ENCODE data around the gene CKLF. TPM values are rescaled to one million over a fixed set of nuclear protein-coding genes. Genes with fewer than 3 reads are reported as not detected.
A peak's percentile ranks its signal among the peaks of the same experiment; 100 is the strongest.
"Not testable (repeated sequence)": the region's sequence is repeated elsewhere in the genome, so short reads cannot be mapped to it uniquely, and the experiment has no call there.

CKLF gene
- total RNA-seq, 2 experiments from 2014 or later = 183 to 188 TPM

- Mint-ChIP-seq H3K4me1 (peaks cover 37% of the 10 kb centered on the region), H3K4me3 (no peak overlapping the region), H3K27ac (no peak overlapping the region), H3K36me3 (ENCODE audit: low read depth) (peaks cover 11% of the 10 kb centered on the region), H3K9me3 (no peaks in the 10 kb centered on the region), H3K27me3 (no peaks in the 10 kb centered on the region)
- no peak for DNase-seq
- POLR2A ChIA-PET = interaction anchor here (0.9 to 3.7 kb wide), 4 partner anchors 9 to 91 kb away, joined by 3 to 14 read pairs (median 4); partner anchors contain the start of gene CKLF
- CTCF ChIA-PET = interaction anchor here (0.9 to 2.4 kb wide), 5 partner anchors 10 to 155 kb away, joined by 3 to 11 read pairs (median 5); partner anchors contain the start of gene CKLF
Observed at GRCh38 chr16:66512272-66513110, 39.9 kb upstream of the CKLF start.

GRCh38 chr16:66513111-66513723, 39.2 kb upstream of the CKLF start:
- peaks cover 12% of the 10 kb centered on the region for H3K36me3 Mint-ChIP-seq (ENCODE audit: low read depth)
- POLR2A ChIA-PET = interaction anchor here (1.5 kb wide), 1 partner anchor 39 kb away, joined by 5 read pairs; the partner anchor contains the start of gene CKLF
- H3K4me1 Mint-ChIP-seq = peaks cover 44% of the 10 kb centered on the region
- H3K9me3 Mint-ChIP-seq = no peaks in the 10 kb centered on the region
- no peak overlapping the region for H3K27ac Mint-ChIP-seq
- DNase-seq = no peak
- H3K4me3 Mint-ChIP-seq = no peak overlapping the region
- CTCF ChIA-PET = interaction anchor here (2.4 kb wide), 1 partner anchor 76 kb away, joined by 11 read pairs; no protein-coding TSS in a partner anchor
- no peaks in the 10 kb centered on the region for H3K27me3 Mint-ChIP-seq

DNA sequence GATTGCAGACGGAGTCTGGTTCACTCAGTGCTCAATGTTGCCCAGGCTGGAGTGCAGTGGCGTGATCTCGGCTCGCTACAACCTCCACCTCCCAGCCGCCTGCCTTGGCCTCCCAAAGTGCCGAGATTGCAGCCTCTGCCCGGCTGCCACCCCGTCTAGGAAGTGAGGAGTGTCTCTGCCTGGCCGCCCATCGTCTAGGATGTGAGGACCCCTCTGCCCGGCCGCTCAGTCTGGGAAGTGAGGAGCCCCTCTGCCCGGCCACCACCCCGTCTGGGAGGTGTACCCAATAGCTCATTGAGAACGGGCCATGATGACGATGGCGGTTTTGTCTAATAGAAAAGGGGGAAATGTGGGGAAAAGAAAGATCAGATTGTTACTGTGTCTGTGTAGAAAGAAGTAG, 38.0 kb upstream of the CKLF start:
- H3K36me3 Mint-ChIP-seq (ENCODE audit: low read depth) = peaks cover 13% of the 10 kb centered on the region
- H3K4me1 Mint-ChIP-seq = peaks cover 49% of the 10 kb centered on the region
- CTCF ChIA-PET = interaction anchor here (2.0 kb wide), 1 partner anchor 108 kb away, joined by 19 read pairs; no protein-coding TSS in a partner anchor
- POLR2A ChIA-PET, DNase-seq, H3K9me3 Mint-ChIP-seq, H3K4me3 Mint-ChIP-seq, H3K27ac Mint-ChIP-seq, H3K27me3 Mint-ChIP-seq: not testable (repeated sequence)

GRCh38 chr16:66514980-66515595, 37.3 kb upstream of the CKLF start:
- peak overlapping the region; percentile 97 for H3K27ac Mint-ChIP-seq
- peaks cover 56% of the 10 kb centered on the region for H3K4me1 Mint-ChIP-seq
- ChIA-PET CTCF (interaction anchor here (0.8 to 2.0 kb wide), 18 partner anchors 10 to 173 kb away, joined by 3 to 19 read pairs (median 4); partner anchors contain the start of gene CKLF), POLR2A (interaction anchor here (1.1 to 1.4 kb wide), 3 partner anchors 10 to 37 kb away, joined by 4 to 19 read pairs (median 5); partner anchors contain the start of gene CKLF)
- H3K27me3 Mint-ChIP-seq, H3K4me3 Mint-ChIP-seq, H3K9me3 Mint-ChIP-seq: not testable (repeated sequence)
- peak; percentile 14 for DNase-seq
- peaks cover 16% of the 10 kb centered on the region for H3K36me3 Mint-ChIP-seq (ENCODE audit: low read depth)

DNA sequence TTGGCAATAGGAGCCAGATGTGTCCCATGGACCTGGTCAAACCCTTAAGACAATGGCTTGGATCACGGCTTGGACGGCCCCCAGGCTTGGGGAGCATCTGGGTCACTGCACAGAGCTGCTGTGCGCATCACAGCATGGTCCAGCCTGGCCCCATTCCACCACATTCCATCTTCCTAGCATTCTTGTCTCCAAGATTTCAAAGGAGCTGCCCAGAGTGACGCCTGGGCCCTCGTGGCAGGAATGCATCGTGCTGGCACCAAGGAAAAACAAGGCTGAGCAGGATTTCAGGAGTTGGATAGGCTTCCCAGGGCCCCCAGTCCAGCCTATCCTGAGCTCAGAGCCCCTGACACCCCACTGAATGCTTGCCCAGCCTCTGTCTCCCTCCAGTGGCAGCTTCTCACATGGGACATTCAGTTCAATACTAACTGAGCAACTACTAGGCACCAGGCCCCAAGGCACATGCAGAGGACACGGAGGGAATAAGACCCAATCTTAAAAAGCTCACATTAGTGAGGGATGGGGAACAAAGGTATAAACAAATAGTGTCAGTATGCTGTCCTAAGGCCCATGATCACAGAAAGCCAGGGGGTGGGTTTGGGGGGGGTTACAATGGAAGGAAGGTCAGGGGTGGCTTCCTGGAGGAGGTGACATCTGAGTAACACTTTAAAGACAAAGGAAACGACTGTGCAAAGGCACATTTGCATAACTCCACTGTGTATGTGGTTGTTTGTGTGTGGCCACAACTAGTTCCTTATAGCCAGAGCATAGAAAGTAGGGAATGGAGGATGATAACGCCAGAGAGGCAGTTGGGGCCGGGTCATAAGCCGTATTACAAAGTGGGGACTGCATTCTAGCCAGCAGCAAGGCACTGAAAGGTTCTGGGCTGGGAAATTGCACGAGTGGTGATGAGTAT, 36.5 kb upstream of the CKLF start:
- H3K36me3 Mint-ChIP-seq (ENCODE audit: low read depth) = peaks cover 16% of the 10 kb centered on the region
- no peaks in the 10 kb centered on the region for H3K9me3 Mint-ChIP-seq
- peak overlapping the region; percentile 97 for H3K27ac Mint-ChIP-seq
- no peaks in the 10 kb centered on the region for H3K27me3 Mint-ChIP-seq
- peak; percentile 64 for DNase-seq
- peaks cover 64% of the 10 kb centered on the region for H3K4me1 Mint-ChIP-seq
- peak overlapping the region; percentile 81 for H3K4me3 Mint-ChIP-seq
- ChIA-PET POLR2A (interaction anchor here (1.0 to 1.4 kb wide), 4 partner anchors 9 to 88 kb away, joined by 3 to 19 read pairs (median 4); partner anchors contain the start of genes CKLF and CMTM3), CTCF (interaction anchor here (0.8 to 2.0 kb wide), 18 partner anchors 9 to 174 kb away, joined by 3 to 19 read pairs (median 4); partner anchors contain the start of gene CKLF)

- peak overlapping the region; percentile 81 for H3K4me3 Mint-ChIP-seq
- ChIA-PET CTCF (interaction anchor here (1.1 to 2.0 kb wide), 7 partner anchors 15 to 110 kb away, joined by 3 to 19 read pairs (median 4); no protein-coding TSS in a partner anchor), POLR2A (interaction anchor here (1.0 to 1.4 kb wide), 2 partner anchors 35 to 88 kb away, joined by 3 to 19 read pairs; partner anchors contain the start of genes CKLF and CMTM3)
- H3K9me3 Mint-ChIP-seq = no peaks in the 10 kb centered on the region
- peak overlapping the region; percentile 97 for H3K27ac Mint-ChIP-seq
- H3K4me1 Mint-ChIP-seq = peaks cover 70% of the 10 kb centered on the region
- no peaks in the 10 kb centered on the region for H3K27me3 Mint-ChIP-seq
- H3K36me3 Mint-ChIP-seq (ENCODE audit: low read depth) = peaks cover 16% of the 10 kb centered on the region
- no peak for DNase-seq
Observed at GRCh38 chr16:66516509-66516807, 35.9 kb upstream of the CKLF start.

GRCh38 chr16:66516808-66517585, 35.4 kb upstream of the CKLF start:
- Mint-ChIP-seq H3K4me3 (peak overlapping the region; percentile 81), H3K4me1 (peaks cover 73% of the 10 kb centered on the region), H3K36me3 (ENCODE audit: low read depth) (peaks cover 14% of the 10 kb centered on the region), H3K9me3 (no peaks in the 10 kb centered on the region), H3K27ac (peak overlapping the region; percentile 97), H3K27me3 (no peaks in the 10 kb centered on the region)
- ChIA-PET CTCF (interaction anchor here (0.9 to 1.9 kb wide), 4 partner anchors 35 to 91 kb away, joined by 3 to 6 read pairs (median 4); partner anchors contain the start of gene CKLF), POLR2A (interaction anchor here (0.6 to 3.0 kb wide), 8 partner anchors 9 to 163 kb away, joined by 3 to 40 read pairs (median 3); partner anchors contain the start of genes CKLF and CMTM3)
- DNase-seq = peak; percentile 92

DNA sequence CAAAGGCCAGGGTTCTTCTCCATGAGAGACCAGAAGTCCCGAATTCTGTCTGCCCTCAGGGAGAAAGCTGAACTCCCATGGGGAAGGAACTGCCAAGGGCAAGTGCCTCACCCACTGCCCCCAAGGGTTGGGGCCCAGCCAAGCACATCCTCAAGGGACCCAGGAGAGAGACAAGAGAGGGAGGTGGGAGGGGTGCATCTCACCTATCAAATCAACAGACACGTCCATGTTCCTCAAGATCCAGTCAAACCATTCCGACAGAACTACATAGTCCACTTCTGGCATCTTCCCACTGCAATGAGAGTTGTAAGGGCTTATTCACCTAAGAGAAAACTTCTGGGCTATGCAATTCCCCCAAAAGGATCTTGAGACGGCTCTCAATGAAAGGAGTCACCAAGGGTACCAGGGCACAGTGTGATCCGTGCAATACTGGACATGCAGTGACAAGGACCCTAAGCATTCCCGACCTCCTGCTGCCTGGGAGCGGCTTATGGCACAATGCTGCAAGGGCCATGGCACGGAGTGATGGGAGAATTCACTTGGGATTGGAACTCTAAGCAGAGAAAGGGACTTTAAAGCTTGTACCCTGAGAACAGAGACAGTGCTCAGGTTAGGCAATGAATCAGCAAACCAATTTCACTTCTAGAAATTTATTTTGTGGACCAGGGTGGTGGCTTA, 34.7 kb upstream of the CKLF start:
- Mint-ChIP-seq H3K4me3 (peak overlapping the region; percentile 81), H3K9me3 (no peaks in the 10 kb centered on the region), H3K27me3 (no peaks in the 10 kb centered on the region), H3K27ac (peak overlapping the region; percentile 97), H3K36me3 (ENCODE audit: low read depth) (peaks cover 19% of the 10 kb centered on the region), H3K4me1 (peaks cover 79% of the 10 kb centered on the region)
- no peak for DNase-seq
- CTCF ChIA-PET = interaction anchor here (0.9 to 1.9 kb wide), 4 partner anchors 34 to 91 kb away, joined by 3 to 6 read pairs (median 4); partner anchors contain the start of gene CKLF
- POLR2A ChIA-PET = interaction anchor here (0.6 to 3.0 kb wide), 8 partner anchors 8 to 164 kb away, joined by 3 to 40 read pairs (median 3); partner anchors contain the start of genes CKLF and CMTM3

- no peak for DNase-seq
- ChIA-PET POLR2A (interaction anchor here (1.0 to 11.0 kb wide), 6 partner anchors 9 to 310 kb away, joined by 3 to 286 read pairs (median 26); partner anchors contain the start of genes CKLF, CMTM3 and TK2), CTCF (interaction anchor here (4.0 kb wide), 1 partner anchor 33 kb away, joined by 36 read pairs; the partner anchor contains the start of gene CKLF)
- peaks cover 96% of the 10 kb centered on the region for H3K4me1 Mint-ChIP-seq
- no peaks in the 10 kb centered on the region for H3K9me3 Mint-ChIP-seq
- no peaks in the 10 kb centered on the region for H3K27me3 Mint-ChIP-seq
- H3K27ac Mint-ChIP-seq = peak overlapping the region; percentile 95
- peaks cover 20% of the 10 kb centered on the region for H3K36me3 Mint-ChIP-seq (ENCODE audit: low read depth)
- no peak overlapping the region for H3K4me3 Mint-ChIP-seq
Observed at GRCh38 chr16:66519482-66520373, 32.6 kb upstream of the CKLF start.

Data from activated CD4-positive, alpha-beta memory T cell treated with anti-CD3 and anti-CD28 coated beads, Interleukin-2, amount 10 ng/mL, durations not matched to agents 7 days and 5 days (primary cell).